GM19463 (cell line): ENCODE data around the gene OSBP2.

Experiments
- ATAC-seq: cut with Tn5 transposase; IDR thresholded peaks from one replicate; pipeline ENCODE4 v1.9.1; 2021; ENCODE audit warnings: mild to moderate bottlenecking, moderate library complexity; ENCODE audit not compliant: unreplicated experiment

Gene OSBP2

GRCh38 chr22:30864441-30865420 is 170.1 kb downstream of the OSBP2 start:
- no peak for ATAC-seq

GRCh38 chr22:30865656-30866055 is 171.0 kb downstream of the OSBP2 start:
- no peak for ATAC-seq

- no peak for ATAC-seq
These were observed 171.5 kb downstream of the OSBP2 start for GRCh38 chr22:30866216-30866615.

GRCh38 chr22:30866811-30867271 is 172.2 kb downstream of the OSBP2 start:
- ATAC-seq, result no peak

DNA sequence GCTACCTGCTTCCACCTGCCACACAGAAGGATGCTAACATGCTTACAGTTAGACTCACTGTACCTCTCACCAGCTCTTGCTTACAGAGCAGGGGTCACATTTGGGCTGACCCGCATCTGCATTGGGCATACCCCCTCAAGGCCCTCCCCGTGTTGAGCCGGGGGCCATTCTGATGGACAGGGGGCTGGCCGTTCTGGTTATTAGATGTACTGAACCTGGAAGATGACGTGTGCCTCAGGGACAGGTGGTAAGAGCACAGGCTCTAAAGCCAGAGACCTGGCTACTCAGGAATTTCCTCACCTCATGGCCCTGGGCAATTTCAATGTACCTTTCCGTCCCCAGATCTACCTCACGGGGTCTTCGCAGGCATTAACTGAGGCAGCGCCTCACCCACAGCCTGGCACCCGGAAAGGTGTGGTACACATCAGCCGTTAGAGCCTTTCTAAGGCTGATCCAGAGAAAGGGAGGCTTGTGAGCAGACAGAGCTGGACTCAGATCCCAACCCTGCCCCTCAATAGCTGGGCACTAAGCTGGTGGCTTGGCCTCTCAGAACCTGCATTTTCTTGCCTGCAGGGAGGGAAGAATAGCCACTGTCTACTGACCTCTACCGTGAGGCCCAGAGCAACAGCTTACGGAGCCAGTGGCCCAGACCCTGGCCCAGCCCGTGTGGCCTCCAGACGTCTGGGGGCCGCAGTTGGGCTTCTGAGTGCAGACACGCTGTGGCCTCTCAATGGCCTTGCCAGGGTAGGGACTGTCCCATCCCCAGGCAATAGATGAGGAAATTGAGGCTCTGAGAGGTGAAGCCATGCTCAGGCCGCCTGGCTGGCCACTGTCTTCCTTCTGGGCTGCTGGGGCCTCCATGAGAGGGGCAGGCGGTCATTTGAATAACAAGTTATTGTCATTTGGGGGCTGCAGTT is 173.3 kb downstream of the OSBP2 start:
- ATAC-seq, result no peak

GRCh38 chr22:30868663-30869385 is 174.2 kb downstream of the OSBP2 start:
- ATAC-seq, result no peak

- no peak for ATAC-seq
These were observed 175.2 kb downstream of the OSBP2 start for GRCh38 chr22:30869667-30870395.

- ATAC-seq, result no peak
These were observed 176.0 kb downstream of the OSBP2 start for GRCh38 chr22:30870451-30871345.

GRCh38 chr22:30871391-30872284 is 177.0 kb downstream of the OSBP2 start:
- no peak for ATAC-seq

GRCh38 chr22:30872285-30873041 is 177.8 kb downstream of the OSBP2 start:
- no peak for ATAC-seq

- no peak for ATAC-seq
These were observed 178.5 kb downstream of the OSBP2 start for GRCh38 chr22:30873086-30873650.

- no peak for ATAC-seq
These were observed 179.0 kb downstream of the OSBP2 start for GRCh38 chr22:30873661-30874060.

- no peak for ATAC-seq
These were observed 180.0 kb downstream of the OSBP2 start for GRCh38 chr22:30874431-30875370.

GRCh38 chr22:30875481-30876215 is 181.0 kb downstream of the OSBP2 start:
- no peak for ATAC-seq

DNA sequence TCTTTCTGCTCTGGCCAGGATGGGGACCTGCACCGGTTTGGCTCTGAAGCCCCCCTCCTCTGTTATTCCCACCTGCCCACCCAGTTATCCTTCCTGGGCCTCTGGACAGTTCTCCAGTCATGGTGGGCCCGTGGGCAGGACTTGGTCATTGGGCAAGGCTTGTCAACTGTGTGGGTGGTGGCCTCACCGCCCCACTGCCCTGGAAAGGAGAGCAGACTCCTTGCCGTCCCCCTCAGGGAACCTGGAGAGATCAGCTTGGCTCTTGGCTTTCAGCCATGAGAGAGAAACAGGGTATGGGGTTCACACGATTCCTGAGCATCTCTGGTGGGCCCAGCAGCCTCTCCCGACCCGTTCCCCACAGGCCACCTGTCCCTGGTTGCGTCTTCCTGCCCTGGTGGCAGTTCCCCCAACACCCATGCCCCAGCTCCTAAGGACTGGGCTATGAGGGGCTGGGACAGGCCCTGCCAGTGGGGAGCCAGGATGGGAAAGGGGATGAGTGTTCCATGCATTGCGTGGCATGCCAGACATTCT is 181.6 kb downstream of the OSBP2 start:
- no peak for ATAC-seq
